Left forelimb (tissue), 1 donor: ENCODE measurements around the gene PODXL.

Experiments used
- DNase-seq: peaks from one replicate; pipeline ENCODE4 v3.0.0-alpha.2; 2018; ENCODE audit warnings: low spot score

The PODXL gene

DNA sequence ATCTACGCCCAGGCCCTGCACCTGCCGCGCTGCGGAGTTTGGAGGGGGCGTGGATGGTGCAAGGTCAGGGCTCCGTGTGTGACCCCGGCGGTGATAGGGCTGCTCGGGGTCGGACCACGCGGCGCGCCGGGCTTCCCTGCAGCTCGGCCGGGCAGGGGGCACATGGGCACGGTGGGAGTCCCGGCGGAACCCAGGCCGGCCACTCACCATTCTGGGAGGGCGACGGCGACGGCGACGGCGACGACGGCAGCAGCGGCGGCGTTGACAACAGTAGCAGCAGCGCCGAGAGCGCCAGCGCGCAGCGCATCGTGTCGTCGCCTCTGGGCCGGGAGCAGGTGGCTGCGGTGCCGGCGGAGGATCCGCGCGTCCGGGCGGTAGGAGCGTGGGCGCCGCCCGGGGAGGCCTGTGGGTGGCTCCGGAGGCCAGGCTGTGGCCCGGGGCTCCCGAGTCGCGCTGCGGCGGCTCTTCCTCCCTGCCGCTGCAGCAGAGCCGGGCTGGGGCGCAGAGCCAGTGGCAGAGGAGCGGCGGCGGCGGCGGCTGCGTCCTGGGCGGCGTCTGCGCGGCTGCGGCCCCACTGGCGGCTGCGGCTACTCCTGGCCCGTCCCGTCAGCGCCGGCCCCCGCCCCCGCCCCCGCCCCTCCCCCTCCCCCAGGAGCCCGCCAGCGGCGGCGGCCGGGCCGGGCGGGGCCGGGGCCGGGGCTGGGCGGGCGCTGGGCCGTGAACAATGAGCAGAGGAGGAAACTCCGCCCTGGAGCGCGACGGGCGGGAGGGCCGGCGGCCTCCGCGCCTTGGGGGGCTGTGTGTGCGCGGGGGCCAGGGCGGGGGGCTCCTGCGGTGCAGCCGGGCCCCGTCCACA lies at the start of gene PODXL:
Gene PODXL (minus strand): TSS at position 576 of the 856 bp plus-strand sequence. CDS start 269 bp downstream, at position 307.
- DNase-seq, result peak; percentile 84

DNA sequence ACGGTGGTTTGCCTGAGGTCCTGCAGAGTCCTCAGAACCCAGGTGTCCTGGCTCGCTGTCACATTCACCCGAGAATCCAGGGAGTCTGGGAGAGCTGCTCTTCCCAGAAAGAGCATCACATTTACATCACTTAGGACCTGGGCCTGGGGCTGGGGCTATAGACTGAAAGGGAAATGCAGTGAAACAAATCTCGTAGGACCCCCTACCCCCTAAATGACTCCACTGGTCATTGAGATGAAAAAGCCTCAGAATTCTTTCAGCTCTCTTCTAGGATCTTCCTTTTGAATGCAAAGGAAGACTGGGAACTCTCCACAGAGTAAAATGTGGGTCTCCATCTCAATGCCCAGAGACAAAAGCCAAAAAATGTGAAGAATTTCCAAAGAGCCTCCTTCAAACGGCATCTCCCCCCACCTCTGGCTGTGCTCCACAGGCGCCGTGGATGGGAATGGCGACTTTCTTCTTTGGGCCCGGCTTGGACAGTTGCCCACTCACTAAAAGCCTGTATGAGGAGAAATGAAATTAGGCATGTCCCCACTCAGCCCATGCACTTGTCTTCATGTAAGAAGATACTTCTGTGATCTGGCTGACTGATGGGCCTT lies 49.0 kb upstream of the PODXL start:
- no peak for DNase-seq

DNA sequence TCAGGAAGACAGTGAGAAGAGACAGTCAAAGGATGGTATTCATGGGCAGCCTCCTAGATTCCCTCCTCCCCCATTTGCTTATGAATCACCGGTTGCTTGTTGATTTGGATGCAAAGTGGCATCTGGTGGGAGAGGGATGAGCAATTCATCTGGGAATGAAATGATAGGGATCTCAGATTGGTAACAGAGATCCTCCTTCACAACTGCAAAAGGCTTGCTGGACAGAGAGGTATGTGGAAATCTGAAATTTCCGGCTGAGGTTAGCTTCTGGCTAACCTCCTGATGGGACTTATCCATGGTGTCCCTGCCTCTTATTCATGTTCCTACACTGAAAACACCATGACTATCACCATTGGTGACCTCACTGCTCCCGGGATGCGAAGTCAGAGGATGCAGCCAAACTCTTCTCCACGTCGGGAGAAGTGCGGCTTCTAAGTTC lies 48.4 kb upstream of the PODXL start:
- no peak for DNase-seq

DNA sequence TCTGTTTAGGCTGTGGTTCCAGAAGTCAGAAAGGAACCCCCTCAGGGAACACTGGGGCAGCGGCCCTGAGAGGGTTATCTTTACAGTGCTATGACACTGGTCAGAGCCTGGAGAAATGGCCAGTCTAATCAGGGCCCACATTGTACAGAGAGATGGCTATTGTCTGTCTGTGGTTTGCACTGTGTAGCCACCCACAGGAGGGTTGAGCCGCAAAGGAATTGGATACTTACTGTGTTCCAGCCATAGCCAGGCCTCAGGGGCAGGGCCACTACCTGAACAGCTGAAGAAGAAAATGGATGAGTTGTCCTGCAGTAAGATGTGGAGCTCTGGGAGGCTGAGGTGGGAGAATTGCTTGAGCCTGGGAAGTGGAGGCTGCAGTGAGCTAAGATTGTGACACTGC lies 47.5 kb upstream of the PODXL start:
- no peak for DNase-seq

DNA sequence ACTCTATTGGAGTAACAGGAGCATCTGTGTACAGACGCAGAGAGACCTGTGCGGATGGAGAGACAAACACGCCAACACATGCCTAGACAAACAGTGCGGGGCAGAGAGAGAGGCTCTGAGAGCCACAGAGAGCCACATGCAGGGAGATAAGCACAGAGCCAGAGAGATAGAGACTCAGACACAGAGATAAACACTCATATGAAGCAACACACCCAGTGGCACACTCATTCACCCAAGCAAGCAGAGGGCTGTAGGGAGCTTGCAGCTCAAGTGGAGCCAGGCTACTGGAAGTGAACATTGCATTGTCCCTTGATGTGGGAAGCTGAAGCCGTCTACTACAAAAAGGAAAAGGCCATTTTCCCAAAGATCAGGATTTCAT lies 46.6 kb upstream of the PODXL start:
- DNase-seq, result no peak

DNA sequence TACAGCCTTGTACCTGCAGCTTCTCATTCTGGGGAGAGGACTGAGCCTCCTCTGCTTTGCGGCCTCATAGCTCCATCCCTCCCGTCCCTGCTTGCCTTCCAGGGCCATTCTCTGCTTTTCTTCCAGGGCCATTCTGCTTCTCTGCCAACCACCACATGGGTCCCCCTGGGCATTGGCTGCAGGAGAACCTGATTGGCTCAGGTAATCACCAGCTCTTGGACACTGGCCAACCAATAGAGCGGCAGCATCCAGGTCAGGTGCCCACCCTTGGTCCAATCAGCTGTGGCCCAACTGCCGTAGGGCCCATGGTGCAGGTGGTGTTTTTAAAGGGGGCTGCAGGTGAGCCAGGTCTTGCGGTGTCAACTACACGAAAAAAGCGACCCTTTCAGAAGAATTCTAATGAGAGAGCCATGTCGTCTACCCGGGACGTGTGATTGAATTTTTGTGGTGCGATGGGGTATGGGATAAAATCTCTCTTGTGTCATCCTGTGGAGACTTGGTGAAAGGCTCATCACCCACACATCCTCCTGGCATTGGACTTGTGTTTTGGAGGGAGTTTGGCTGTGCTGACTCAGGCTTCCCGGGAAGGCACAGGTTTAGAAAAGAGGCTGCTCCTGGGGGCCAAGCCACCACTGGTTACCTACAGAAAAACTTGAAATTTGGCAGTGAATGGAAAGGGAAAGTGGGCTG lies 46.0 kb upstream of the PODXL start:
- no peak for DNase-seq

DNA sequence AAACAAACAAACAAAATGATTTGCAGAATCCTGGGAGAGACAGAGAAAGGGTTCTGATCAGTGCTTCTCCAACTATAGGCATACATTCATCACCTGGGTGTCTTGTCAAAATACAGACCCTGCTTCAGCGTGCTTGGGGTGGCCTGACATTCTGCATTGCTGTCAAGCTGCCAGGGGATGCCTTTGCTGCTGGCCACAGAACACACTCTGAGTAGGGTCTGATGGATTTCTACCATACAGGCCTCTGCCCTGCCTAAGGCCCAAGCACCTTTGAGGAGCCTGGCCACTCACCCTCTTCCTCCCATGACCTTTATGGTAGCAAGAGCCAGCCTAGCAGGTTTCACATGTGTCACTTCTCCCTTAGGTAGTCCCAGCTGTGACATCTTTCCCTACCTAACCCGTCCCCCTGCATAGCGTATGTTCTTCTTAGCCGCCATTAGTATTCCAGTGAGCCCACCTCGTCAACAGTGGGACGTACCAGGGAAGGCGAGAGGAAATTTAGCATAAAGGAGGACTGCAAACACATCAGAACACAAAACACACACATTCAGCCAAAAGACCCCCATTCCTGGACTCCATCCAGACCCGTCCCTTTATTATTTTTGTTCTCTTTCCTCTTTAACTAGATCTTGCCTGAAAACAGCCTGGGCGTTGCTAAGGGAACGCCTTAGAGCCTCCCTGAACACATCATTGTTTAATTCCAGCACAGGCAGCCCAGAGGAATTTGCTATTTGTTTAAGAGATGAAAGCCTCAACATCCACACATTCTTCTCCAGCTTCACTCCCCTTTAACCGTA lies 43.9 kb upstream of the PODXL start:
- no peak for DNase-seq

DNA sequence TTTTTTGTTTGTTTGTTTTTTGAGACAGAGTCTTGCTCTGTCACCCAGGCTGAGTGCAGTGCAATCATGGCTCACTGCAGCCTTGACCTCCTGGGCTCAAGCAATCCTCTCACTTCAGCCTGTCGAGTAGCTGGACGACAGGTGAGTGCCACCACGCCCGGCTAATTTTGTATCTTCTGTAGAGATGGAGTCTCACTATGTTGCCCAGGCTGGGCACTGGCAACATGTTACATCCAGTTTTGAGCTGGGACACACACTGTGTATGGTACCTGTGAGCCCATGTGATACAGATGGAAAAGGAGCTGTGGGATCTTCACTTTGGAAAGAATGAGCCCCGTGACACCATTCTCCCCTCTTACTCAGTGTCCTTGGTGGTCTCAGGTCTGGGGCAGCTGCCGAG lies 40.4 kb upstream of the PODXL start:
- no peak for DNase-seq

DNA sequence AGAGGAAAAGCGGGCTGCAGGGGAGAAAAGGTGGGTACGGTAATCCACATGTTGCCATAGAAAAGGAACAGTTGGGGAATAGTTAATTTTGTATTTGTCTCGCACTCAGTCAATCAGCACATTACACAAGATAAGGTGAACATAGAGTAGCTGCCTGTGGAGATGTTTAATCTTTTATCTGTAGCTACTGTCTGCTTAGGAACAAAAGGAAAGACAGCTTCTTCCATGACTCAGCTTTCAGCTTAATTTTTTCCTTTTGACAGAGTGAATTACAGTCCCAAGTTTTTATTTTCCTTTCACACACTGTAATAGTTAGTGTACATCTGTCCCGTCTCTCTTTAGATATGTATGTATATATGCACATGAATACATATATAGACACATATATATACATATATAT lies 39.3 kb upstream of the PODXL start:
- DNase-seq, result no peak

DNA sequence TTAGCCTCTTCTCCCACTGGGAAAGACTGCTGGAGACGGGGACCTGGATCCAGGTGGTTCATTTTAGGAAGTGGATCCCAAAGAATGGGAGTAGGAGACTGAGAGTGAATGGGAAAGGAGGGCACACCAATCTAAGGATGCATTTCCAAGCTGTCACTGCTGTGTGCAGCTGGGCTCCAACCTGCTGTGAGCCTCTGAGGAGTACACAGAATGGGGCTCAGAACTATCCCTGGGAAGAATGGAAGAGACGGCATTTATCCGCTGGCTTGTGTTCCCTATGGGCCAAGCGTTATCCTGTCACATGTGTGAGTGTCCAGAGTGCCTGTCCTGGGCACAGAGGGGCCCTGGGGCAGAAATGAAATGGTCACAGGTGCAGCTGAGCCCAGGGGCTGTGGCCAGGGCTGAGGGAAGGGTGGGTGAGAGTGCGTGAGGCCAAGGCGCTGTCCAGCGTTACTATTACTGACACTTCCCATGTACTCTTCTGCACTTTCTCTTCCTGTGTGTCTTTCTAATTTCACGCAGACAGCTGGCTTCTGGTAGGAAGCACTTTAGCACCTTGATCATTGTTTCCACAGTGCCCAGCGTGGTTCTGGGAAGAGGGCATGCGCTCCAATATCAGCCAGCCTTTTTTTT lies 35.4 kb upstream of the PODXL start:
- DNase-seq, result no peak

DNA sequence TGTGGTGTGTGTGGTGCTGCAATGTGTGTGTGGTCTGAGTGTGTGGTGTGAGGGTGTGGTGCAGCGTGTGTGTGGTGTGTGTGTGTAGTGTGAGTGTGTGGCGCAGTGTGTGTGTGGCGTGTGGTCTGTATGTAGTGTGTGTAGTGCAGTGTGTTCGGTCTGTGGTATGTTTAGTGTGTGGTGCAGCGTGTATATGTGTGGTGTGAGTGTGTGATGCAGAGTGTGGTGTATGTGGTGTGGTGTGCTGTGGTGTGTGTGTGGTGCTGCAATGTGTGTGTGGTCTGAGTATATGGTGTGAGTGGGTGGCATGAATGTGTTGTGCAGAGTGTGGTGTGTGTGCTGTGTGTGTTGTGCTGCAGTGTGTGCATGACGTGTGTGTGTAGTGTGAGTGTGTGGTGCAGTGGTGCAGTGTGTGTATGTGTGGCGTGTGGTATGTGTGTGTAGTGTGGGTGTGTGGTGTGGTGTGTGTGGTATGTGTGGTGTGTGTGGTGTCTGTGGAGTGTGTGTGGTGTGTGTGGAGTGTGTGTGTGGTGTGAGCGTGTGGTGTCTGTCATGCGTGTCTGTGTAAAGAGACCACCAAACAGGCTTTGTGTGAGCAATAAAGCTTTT lies 31.0 kb upstream of the PODXL start:
- no peak for DNase-seq

DNA sequence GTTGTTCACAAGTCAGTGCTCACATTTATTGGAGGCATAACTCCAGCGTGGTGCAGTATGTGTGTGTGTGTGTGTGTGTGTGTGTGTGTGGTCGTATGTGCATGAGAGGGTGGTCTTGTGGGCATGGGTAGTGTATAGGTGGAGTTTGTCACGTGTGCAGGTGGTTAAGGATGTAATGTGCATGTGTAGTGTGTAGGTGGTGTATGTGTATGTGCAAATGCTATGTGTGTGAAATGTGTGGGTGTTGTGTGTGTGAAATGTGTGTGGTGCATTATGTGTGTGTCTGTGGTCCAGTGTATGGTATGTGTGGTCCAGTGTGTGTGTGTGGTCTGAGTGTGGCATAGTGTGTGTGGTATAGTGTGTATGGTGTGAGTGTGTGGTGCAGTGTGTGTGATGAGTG lies 30.3 kb upstream of the PODXL start:
- no peak for DNase-seq

DNA sequence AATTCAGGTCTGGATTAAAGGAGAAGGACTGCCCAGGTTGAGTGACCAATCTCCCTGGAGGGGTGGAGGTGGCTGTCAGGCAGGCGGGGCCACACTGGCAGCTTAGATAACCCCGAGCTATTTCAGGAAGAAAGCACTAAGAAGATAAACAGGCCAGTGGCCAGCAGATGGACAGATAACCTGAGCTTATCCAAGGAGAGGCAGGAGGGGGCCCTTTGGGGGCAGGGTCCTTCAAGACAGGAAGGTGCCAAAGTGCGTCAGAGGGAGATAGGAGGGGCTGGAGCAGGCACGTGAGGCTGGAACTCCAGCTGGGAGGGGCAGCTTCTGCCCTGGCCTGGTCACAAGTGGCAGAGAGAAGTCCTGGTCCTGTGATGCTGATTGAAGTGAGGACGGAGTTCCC lies 29.8 kb upstream of the PODXL start:
- no peak for DNase-seq

DNA sequence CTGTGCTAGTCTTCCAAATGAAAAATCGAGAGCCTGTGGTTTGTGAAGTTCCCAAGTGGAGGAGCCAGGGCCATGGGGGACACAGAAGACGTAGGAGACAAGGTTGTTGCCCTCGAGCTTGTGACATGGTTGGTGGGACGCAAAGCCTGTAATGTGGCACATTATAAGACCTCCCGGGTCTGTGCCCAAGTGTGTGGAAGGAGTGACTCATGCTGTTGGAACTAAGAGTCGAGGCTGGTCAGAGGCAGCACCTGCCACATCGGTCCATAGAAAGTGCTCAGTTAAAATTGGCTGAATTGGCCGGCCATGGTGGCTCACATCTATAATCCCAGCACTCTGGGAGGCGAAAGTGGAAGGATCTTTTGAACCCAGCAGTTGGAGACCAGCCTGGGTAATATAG lies 27.0 kb upstream of the PODXL start:
- DNase-seq, result no peak

DNA sequence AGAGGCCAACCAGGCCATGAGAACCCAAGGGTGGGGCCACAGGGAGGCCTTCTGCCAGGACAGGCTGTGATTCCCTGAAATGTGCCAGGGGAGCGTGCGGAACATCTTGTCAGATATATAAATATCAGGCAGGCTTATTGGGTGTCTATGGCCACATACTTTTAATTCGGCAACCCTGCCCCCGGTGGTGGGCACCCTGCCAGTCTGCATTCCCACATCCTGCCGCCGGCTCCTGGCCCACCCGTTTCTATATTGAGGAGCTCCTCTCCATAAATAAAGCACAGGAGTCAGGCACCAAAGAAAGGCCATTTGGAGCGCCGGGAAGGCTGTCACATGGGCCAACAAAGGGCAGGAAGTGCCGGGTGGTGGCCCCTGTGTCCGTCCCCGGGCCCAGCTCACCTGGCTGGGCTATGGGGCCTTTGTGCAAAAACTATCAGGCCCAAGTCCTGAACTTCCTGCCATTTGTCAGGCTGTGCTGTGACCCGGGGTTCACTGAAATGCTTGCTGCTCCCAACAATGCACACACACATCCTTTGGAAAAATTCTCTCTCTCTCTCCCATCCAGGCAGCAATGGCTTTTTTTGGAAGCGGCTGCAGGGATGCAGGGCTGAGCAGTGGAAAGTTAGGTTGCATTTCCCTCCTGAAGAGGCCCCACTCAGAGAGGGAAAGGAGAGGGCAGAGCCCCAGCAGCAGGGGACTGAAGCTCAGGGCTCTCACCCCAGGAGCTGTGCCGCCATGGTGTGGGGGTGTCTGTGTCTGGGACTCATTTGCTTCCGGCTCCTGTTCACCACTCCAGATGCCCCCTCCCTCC lies 25.0 kb upstream of the PODXL start:
- DNase-seq, result no peak

DNA sequence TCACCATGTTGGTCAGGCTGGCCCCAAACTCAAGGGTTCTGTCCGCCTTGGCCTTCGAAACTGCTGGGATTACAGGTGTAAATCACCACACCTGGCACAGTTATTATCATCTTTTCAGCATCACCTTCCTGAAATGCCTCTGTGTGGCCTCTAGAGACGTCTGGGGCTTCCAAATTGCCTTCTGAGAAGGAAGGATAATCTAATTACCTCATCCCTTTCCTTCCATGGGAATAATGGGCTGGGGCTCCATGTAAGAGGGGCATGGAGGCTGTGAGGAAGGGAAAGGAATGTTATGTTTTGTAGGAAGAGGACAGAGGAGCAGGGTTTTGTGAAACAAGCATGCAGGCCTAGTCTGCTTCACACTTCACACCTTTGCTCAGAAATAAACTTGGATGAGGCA lies 22.2 kb upstream of the PODXL start:
- no peak for DNase-seq

DNA sequence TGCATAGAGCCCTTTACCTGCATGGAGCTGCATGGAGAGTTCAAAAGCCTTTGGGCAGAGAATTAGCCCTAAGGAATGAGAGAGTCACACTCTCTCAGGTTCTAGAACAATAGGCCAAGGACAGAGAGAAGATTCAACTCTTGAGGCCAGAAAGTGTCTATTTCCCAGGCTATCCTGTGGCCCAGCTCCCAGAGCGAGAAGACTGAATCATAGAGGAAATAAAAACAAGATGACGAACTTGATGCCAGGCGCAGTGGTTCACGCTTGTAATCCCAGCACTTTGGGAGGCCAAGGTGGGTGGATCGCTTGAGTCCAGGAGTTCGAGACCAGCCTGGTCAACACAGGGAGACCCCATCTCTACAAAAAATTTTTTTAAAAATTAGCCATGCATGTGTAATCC lies 18.3 kb upstream of the PODXL start:
- no peak for DNase-seq

DNA sequence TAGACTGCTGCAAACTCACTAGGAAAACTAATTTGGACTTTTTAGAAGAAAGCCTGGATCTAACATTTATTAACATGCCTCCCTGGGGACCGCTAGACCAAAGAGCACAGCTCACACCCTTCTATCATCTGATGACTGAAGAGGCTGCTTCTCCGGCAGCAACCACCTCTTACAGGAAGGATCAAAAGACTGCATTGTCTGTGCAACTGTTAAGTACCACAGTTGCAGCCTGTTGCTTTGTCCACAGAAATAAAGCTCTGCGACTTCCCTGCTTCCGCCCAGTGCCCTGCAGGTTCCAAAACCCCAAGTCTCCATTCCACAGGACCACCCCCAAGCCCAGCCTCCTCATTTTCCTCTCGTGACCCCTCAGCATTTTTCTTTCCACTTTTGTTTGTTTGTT lies 14.0 kb upstream of the PODXL start:
- DNase-seq, result no peak

DNA sequence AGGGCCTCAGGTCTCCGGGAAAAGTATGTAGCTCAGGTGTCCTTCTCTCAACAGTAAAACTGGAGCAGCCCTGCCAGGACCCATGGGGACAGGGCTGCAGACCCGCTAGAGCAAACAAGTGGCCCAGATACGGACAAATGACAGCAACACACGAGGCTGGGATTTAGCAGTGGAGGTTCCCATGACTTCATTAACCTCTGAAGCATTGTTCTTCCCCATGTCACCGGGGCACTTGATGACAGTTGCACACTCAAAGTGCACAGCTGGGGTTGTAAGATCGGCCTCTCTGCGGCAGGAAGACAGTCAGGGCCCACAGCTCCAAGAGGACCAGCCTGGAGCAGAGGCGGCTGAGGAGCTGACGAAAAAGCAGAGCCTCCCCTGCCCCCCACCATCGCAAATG lies 12.5 kb upstream of the PODXL start:
- DNase-seq, result no peak

DNA sequence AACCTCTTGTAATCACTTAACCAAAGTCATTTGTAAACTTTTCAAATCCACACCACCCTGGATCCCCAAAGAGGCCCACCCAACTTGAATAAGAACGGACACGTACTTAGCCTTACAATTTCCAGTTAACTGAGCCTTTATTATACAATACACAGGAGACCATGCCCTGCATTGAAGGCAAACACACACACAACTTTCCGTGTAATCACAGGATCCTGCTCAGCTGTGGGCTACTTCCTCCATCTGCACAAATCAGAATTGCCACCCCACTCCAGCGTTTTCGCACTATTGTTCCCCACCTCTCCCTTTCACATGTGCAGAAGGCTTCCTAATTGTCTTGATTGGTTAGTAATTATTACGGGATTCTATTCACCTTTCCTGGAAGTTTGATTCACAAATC lies 12.1 kb upstream of the PODXL start:
- DNase-seq, result no peak

DNA sequence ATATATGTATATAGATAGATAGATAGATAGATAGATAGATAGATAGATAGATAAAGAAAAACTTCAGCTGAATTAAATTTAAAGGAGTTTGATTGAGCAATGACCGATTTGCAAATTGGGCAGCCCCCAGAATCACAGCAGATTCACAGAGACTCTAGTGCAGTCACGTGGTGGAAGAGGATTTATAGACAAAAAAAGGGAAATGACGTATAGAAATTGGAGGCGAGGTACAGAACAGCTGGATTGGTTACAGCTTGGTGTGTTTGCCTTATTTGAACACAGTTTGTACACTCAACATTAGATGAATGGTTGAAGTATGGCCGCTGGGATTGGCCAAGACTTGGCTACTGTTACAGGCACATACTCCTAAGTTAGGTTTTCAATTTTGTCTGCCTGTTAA lies 8.2 kb upstream of the PODXL start:
- DNase-seq, result no peak
